OCI-LY7 (cell line): Measurements from ENCODE around the gene FAM78B. TPM values are rescaled to one million over a fixed set of nuclear protein-coding genes. Genes with fewer than 3 reads are reported as not detected.

ENCODE experiments used
- BruUV-seq: library from RNA; stranded (reverse); fragments of 400-500 nt; replicated peaks from 2 replicates; lab custom pipeline; 2021; lab: Mats Ljungman, UMichigan
- CTCF ChIA-PET: fragments of 300-600 bp; sonication (Branson Sonifier 250); formaldehyde crosslinking; loops from one replicate; lab custom pipeline; 2022; ENCODE audit warnings: antibody characterized with exemption; ENCODE audit not compliant: unreplicated experiment; lab: Charles Lee
- POLR2A ChIA-PET: fragments of 300-600 bp; sonication (Branson Sonifier 250); formaldehyde crosslinking; loops from one replicate; lab custom pipeline; 2022; ENCODE audit warnings: antibody characterized with exemption; lab: Charles Lee
- DNase-seq: peaks from one replicate; pipeline ENCODE4 v3.0.0-alpha.2; 2015; ENCODE audit warnings: low spot score
- H2AFZ ChIP-seq: fragments of 200-600 bp; sonication (generic), shearing (Covaris generic); 2 replicates; pipeline ENCODE4 v1.6.1; 2014; ENCODE audit warnings: mild to moderate bottlenecking, antibody characterized with exemption, low read length, moderate library complexity
- H3K27ac ChIP-seq: fragments of 200-600 bp; sonication (generic); 2 replicates; pipeline ENCODE4 v1.5.1; 2014; ENCODE audit warnings: mixed run types, low read depth, mild to moderate bottlenecking, moderate library complexity, low read length, inconsistent platforms; ENCODE audit not compliant: poor library complexity, severe bottlenecking
- H3K36me3 ChIP-seq: fragments of 200-600 bp; sonication (generic); 2 replicates; pipeline ENCODE4 v1.6.1; 2014; ENCODE audit warnings: mild to moderate bottlenecking, antibody characterized with exemption, low read length, moderate library complexity, mixed read lengths; ENCODE audit not compliant: insufficient read depth
- H3K4me1 ChIP-seq: fragments of 200-600 bp; sonication (generic); 2 replicates; pipeline ENCODE4 v1.5.1; 2014; ENCODE audit warnings: mild to moderate bottlenecking, low read length; ENCODE audit not compliant: insufficient read depth, poor library complexity, severe bottlenecking
- H3K4me2 ChIP-seq: fragments of 200-600 bp; sonication (generic); 2 replicates; pipeline ENCODE4 v1.6.1; 2014; ENCODE audit warnings: mild to moderate bottlenecking, low read length
- H3K4me3 ChIP-seq: fragments of 200-600 bp; sonication (generic); 2 replicates; pipeline ENCODE4 v1.5.1; 2014; ENCODE audit warnings: mild to moderate bottlenecking, low read depth, low read length; ENCODE audit not compliant: poor library complexity, severe bottlenecking
- H3K79me2 ChIP-seq: fragments of 200-600 bp; sonication (generic); 2 replicates; pipeline ENCODE4 v1.6.1; 2016; ENCODE audit warnings: low read depth, mild to moderate bottlenecking, low read length, moderate library complexity, mixed read lengths; ENCODE audit not compliant: insufficient read depth
- H3K9me2 ChIP-seq: fragments of 200-600 bp; sonication (generic); 2 replicates; pipeline ENCODE4 v1.6.1; 2016; ENCODE audit warnings: mild to moderate bottlenecking, low read length, mixed read lengths; ENCODE audit not compliant: insufficient read depth
- H3K9me3 ChIP-seq: fragments of 200-600 bp; sonication (generic); 2 replicates; pipeline ENCODE4 v1.6.1; 2014; ENCODE audit warnings: mild to moderate bottlenecking, mixed run types, low read length, mixed read lengths
- H4K20me1 ChIP-seq: fragments of 200-600 bp; sonication (generic); 2 replicates; pipeline ENCODE4 v1.6.1; 2014; ENCODE audit warnings: mild to moderate bottlenecking, antibody characterized with exemption, low read length, moderate library complexity, mixed read lengths; ENCODE audit not compliant: insufficient read depth
- CTCF ChIP-seq: fragments of 200-600 bp; sonication (generic); conservative IDR thresholded peaks from 2 replicates; pipeline ENCODE4 v1.5.1; 2014; ENCODE audit warnings: mild to moderate bottlenecking, antibody characterized with exemption, low read length, moderate library complexity, mixed read lengths
- EZH2phosphoT487 ChIP-seq: fragments of 200-600 bp; sonication (generic); IDR thresholded peaks from 2 replicates; pipeline ENCODE4 v1.6.1; 2018; ENCODE audit warnings: low read depth, borderline replicate concordance, mild to moderate bottlenecking, mixed run types, antibody characterized with exemption, low read length, moderate library complexity, mixed read lengths
- intact Hi-C: fragments of 100-400 bp; cut with micrococcal nuclease; formaldehyde crosslinking; loops from one replicate; pipeline ENCODE4 v1.10.0; 2022; ENCODE audit not compliant: unreplicated experiment
- total RNA-seq, 2 experiments: library from RNA; depleted of rRNA in 1 of 2; stranded (reverse); fragments of >200 nt in 1 of 2; shearing (Covaris generic) in 1 of 2; gene quantifications; 2 replicates each; pipeline ENCODE4 v1.2.3, GENCODE V29; 2014 to 2022

FAM78B gene
- total RNA-seq, 2 experiments from 2014 or later: not detected

- POLR2A ChIA-PET: no interaction called here
- H4K20me1 ChIP-seq: no peaks in the 10 kb centered on the region
- no peak overlapping the region for H3K4me3 ChIP-seq
- no peaks in the 10 kb centered on the region for H3K9me2 ChIP-seq
- H2AFZ ChIP-seq: no peak overlapping the region
- H3K4me2 ChIP-seq: no peak overlapping the region
- CTCF ChIA-PET: no interaction called here
- no peaks in the 10 kb centered on the region for H3K36me3 ChIP-seq
- no peak overlapping the region for H3K27ac ChIP-seq
- BruUV-seq: no TSS peak
- H3K9me3 ChIP-seq: no peaks in the 10 kb centered on the region
- no peaks in the 10 kb centered on the region for H3K79me2 ChIP-seq
- H3K4me1 ChIP-seq: no peaks in the 10 kb centered on the region
- intact Hi-C loops: no loop called here
- DNase-seq: no peak
- TF ChIP-seq CTCF (no peak), EZH2phosphoT487 (no peak)
These were observed 109.2 kb downstream of the FAM78B start for GRCh38 chr1:166057650-166058049.

- TF ChIP-seq EZH2phosphoT487 (no peak), CTCF (no peak)
- intact Hi-C loops: no loop called here
- H2AFZ ChIP-seq: no peak overlapping the region
- BruUV-seq: no TSS peak
- no peak overlapping the region for H3K4me3 ChIP-seq
- no peaks in the 10 kb centered on the region for H4K20me1 ChIP-seq
- CTCF ChIA-PET: no interaction called here
- no peaks in the 10 kb centered on the region for H3K4me1 ChIP-seq
- no peaks in the 10 kb centered on the region for H3K36me3 ChIP-seq
- H3K9me2 ChIP-seq: no peaks in the 10 kb centered on the region
- no peak overlapping the region for H3K4me2 ChIP-seq
- DNase-seq: no peak
- H3K27ac ChIP-seq: no peak overlapping the region
- H3K9me3 ChIP-seq: no peaks in the 10 kb centered on the region
- POLR2A ChIA-PET: no interaction called here
- H3K79me2 ChIP-seq: no peaks in the 10 kb centered on the region
These were observed 113.4 kb downstream of the FAM78B start for GRCh38 chr1:166053395-166053794.

- Histone ChIP-seq H2AFZ (no peak overlapping the region), H3K79me2 (no peaks in the 10 kb centered on the region), H3K36me3 (no peaks in the 10 kb centered on the region), H3K9me2 (no peaks in the 10 kb centered on the region), H3K4me2 (no peak overlapping the region), H3K4me3 (no peak overlapping the region), H3K27ac (no peak overlapping the region), H3K9me3 (no peaks in the 10 kb centered on the region), H4K20me1 (no peaks in the 10 kb centered on the region), H3K4me1 (no peaks in the 10 kb centered on the region)
- TF ChIP-seq CTCF: no peak
- TF ChIP-seq EZH2phosphoT487: no peak
- no TSS peak for BruUV-seq
- intact Hi-C loops: no loop called here
- CTCF ChIA-PET: no interaction called here
- DNase-seq: no peak
- POLR2A ChIA-PET: no interaction called here
These were observed 126.4 kb downstream of the FAM78B start for GRCh38 chr1:166040202-166040997.
